HCT116 (cell line): Measurements from ENCODE around the gene TP53TG5.

Source experiments
- CBX3 ChIP-seq: IDR thresholded peaks from 2 replicates; pipeline ENCODE4 v1.6.1; 2012; ENCODE audit warnings: low read depth
- EZH2 ChIP-seq: fragments of 200-600 bp; sonication (generic); IDR thresholded peaks from 2 replicates; pipeline ENCODE4 v1.6.1; 2017; ENCODE audit warnings: antibody characterized with exemption, mixed run types
- POLR2A ChIP-seq: IDR thresholded peaks from 2 replicates; pipeline ENCODE4 v1.7.0; 2011; ENCODE audit warnings: borderline replicate concordance; ENCODE audit not compliant: insufficient read depth, insufficient read length; ENCODE audit errors: extremely low read depth
- POLR2AphosphoS5 ChIP-seq: IDR thresholded peaks from 2 replicates; pipeline ENCODE4 v1.6.1; 2011; ENCODE audit warnings: mild to moderate bottlenecking, low read depth, low read length, moderate library complexity
- RAD21 ChIP-seq: IDR thresholded peaks from 2 replicates; pipeline ENCODE4 v1.6.1; 2012; ENCODE audit warnings: low read depth, mild to moderate bottlenecking
- SP1 ChIP-seq: IDR thresholded peaks from 2 replicates; pipeline ENCODE4 v1.6.1; 2012; ENCODE audit warnings: low read depth
- SRF ChIP-seq: IDR thresholded peaks from 2 replicates; pipeline ENCODE4 v1.6.1; 2012; ENCODE audit warnings: low read depth
- YY1 ChIP-seq: IDR thresholded peaks from 2 replicates; pipeline ENCODE4 v1.6.1; 2011; ENCODE audit warnings: low read length, low read depth, moderate library complexity, mild to moderate bottlenecking; ENCODE audit not compliant: insufficient replicate concordance; ENCODE audit errors: extremely low read depth
- ZFX ChIP-seq: fragments of 450-650 bp; IDR thresholded peaks from 2 replicates; pipeline ENCODE4 v1.6.1; 2017
- TF ChIP-seq, protein P1 (sequence below), 3 experiments: fragments of 200-600 bp in 1 of 3; sonication (generic) in 1 of 3; IDR thresholded peaks in 2 of 3; conservative IDR thresholded peaks in 1 of 3; 2 replicates each; pipeline ENCODE4 v1.5.1; 2012 to 2017; ENCODE audit warnings: low read depth in 2 of 3, low read length in 2 of 3, antibody characterized with exemption in 1 of 3, borderline replicate concordance in 1 of 3, control low read depth in 1 of 3, mild to moderate bottlenecking in 1 of 3, mixed read lengths in 1 of 3, mixed run types in 1 of 3, moderate library complexity in 1 of 3; ENCODE audit not compliant: insufficient read depth in 1 of 3
- TF ChIP-seq, protein P2 (sequence below): IDR thresholded peaks from 2 replicates; pipeline ENCODE4 v1.6.1; 2012

DNA sequence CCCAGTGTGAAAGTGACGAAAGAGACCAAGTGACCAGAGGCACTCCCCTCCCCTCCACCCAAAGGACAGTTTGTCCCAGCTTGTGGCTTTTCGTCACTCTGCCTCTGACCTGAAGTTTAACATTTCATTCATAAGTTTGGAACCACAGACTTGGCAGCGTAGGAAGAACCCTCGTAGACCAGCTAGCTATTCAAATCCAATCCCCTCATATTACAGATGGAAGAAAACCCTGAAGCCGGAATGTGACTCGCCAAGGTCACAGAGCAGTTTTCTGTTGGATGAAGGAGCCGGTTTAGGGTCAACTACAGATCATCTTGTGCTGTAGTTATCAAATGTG lies 19.1 kb downstream of the TP53TG5 start:
- TF ChIP-seq, protein P1, sequence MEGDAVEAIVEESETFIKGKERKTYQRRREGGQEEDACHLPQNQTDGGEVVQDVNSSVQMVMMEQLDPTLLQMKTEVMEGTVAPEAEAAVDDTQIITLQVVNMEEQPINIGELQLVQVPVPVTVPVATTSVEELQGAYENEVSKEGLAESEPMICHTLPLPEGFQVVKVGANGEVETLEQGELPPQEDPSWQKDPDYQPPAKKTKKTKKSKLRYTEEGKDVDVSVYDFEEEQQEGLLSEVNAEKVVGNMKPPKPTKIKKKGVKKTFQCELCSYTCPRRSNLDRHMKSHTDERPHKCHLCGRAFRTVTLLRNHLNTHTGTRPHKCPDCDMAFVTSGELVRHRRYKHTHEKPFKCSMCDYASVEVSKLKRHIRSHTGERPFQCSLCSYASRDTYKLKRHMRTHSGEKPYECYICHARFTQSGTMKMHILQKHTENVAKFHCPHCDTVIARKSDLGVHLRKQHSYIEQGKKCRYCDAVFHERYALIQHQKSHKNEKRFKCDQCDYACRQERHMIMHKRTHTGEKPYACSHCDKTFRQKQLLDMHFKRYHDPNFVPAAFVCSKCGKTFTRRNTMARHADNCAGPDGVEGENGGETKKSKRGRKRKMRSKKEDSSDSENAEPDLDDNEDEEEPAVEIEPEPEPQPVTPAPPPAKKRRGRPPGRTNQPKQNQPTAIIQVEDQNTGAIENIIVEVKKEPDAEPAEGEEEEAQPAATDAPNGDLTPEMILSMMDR (IDR thresholded peaks at IDR 0.05 in 2 of 3, conservative IDR thresholded peaks at IDR 0.05 in 1 of 3; ENCODE audit: borderline replicate concordance in 1 of 3, insufficient read depth in 1 of 3, low read depth in 2 of 3, low read length in 2 of 3), result no peak
- TF ChIP-seq, protein P2, sequence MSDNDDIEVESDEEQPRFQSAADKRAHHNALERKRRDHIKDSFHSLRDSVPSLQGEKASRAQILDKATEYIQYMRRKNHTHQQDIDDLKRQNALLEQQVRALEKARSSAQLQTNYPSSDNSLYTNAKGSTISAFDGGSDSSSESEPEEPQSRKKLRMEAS, result no peak
- no peak for TF ChIP-seq SRF
- TF ChIP-seq ZFX, result no peak
- no peak for TF ChIP-seq POLR2AphosphoS5
- TF ChIP-seq EZH2, result no peak
- no peak for TF ChIP-seq SP1
- TF ChIP-seq CBX3, result no peak
- TF ChIP-seq YY1, result no peak
- no peak for TF ChIP-seq RAD21
- TF ChIP-seq POLR2A, result no peak
